ENCODE data around the gene NSMF.

The NSMF gene

DNA sequence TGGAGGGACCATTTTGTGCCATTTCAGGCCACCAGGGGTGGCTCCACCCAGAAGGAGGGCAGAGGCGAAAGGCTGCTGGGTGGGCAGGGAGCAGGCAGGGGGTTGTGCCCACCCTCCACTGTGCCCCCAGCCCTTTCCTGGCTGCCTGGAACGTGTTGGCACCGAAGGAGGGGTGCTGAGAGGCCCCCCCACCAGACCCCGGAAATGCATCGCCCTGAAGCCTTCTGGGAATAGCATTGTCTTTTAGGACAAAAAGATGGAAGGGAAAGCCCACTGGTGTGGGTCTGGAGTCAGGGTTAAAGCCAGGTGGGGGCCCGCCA is 30.9 kb downstream of the NSMF start:
- in situ Hi-C loops (cut with HindIII; ENCODE audit: low pct_ligation_motif_present, low sequenced_read_pairs): no loop called here

DNA sequence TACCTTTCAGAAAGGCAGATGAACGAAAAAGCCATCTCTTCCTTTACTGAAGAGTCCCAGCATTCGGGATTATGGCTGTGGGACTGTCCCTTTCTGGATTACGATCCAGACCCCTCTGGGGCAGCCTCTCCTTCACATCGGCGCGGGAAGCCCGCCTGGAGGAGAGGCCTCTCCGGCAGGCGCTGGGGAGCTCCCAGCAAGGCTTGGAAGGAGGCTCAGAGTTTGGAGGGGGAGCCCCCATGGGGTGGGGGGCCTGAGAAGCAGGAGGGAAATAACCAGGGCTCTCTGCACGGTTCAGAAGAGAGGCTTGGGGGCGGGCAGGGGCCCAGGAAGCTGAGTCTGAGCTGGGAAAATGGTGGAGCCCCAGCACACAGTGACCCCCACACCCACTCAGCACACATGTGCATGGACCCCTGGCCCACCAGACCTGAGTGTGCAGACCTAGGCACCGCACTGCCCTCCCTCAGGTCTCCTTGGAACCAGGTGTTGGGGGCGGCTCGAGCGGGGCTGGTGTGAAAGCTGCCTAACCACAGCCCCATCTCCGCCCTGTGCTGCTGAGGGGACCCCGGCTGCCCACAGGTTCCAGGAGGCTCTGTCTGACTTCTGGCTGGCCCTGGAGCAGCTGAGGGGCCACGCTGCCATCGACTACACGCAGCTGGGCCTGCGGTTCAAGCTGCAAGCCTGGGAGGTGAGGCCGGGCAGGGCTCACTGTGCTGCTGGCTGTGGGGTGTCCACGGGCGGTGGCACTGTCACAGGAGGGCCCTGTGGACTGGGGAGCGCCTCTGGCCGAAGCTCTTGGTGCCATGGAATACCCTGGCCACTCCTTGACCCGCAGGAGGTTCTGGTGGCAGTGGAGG is 31.5 kb downstream of the NSMF start:
- TF ChIP-seq, protein P1, sequence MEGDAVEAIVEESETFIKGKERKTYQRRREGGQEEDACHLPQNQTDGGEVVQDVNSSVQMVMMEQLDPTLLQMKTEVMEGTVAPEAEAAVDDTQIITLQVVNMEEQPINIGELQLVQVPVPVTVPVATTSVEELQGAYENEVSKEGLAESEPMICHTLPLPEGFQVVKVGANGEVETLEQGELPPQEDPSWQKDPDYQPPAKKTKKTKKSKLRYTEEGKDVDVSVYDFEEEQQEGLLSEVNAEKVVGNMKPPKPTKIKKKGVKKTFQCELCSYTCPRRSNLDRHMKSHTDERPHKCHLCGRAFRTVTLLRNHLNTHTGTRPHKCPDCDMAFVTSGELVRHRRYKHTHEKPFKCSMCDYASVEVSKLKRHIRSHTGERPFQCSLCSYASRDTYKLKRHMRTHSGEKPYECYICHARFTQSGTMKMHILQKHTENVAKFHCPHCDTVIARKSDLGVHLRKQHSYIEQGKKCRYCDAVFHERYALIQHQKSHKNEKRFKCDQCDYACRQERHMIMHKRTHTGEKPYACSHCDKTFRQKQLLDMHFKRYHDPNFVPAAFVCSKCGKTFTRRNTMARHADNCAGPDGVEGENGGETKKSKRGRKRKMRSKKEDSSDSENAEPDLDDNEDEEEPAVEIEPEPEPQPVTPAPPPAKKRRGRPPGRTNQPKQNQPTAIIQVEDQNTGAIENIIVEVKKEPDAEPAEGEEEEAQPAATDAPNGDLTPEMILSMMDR (IDR thresholded peaks at IDR 0.05; ENCODE audit: low read depth, low read length, missing control alignments): no peak

More for the DNA sequence above, 30.9 kb downstream of the NSMF start:
- no peaks in the 10 kb centered on the region for H3K36me3 ChIP-seq (replicated peaks)
- H3K4me3 ChIP-seq (ENCODE audit: low read depth, low read length): no peak overlapping the region
- no peaks in the 10 kb centered on the region for H3K27me3 ChIP-seq (replicated peaks)
- no peak overlapping the region for H3K27ac ChIP-seq
- TF ChIP-seq, protein P1 (IDR thresholded peaks at IDR 0.05; ENCODE audit: low read depth, low read length, missing control alignments): no peak
- DNase-seq: no peak

DNA sequence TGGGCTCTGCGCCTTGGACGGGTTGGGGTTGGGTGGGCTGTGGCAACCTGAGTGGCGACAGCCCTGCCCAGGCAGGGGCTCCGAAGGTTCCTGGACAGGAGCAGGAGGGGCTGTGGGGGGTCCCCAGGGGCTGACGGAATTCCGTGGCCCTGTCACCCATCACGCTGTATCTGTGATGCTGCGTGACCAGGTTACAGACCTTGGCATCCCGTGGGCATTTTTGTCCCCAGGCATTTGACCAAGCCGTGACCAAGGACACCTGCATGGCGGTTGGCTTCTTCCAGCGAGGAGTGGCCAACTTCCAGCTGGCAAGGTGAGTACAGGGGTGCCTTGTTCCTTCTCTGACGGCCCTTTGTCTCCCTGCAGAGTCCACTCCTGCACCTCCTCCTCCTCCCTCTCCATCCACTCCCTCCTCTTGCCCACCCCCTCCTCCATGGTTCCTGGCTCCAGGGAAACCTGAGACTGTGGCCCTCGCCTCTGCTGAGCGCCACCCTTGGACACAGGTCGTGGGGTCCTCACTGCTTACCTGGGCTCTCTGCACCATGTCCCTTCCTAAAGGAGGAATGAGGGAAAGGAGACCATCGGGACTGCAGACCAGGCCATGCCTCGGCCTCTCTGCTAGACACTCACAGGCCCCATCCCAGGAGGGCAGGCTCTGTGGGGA is 33.0 kb downstream of the NSMF start:
- no peak overlapping the region for H3K27ac ChIP-seq
- no peak for DNase-seq
- in situ Hi-C loops (cut with HindIII; ENCODE audit: low pct_ligation_motif_present, low sequenced_read_pairs): no loop called here
- H3K4me3 ChIP-seq (ENCODE audit: low read depth, low read length): no peak overlapping the region
- no peaks in the 10 kb centered on the region for H3K36me3 ChIP-seq (replicated peaks)
- TF ChIP-seq, protein P1 (IDR thresholded peaks at IDR 0.05; ENCODE audit: low read depth, low read length, missing control alignments): no peak
- no peaks in the 10 kb centered on the region for H3K27me3 ChIP-seq (replicated peaks)

More for the DNA sequence above, 31.5 kb downstream of the NSMF start:
- Histone ChIP-seq H3K27ac (no peak overlapping the region), H3K4me3 (ENCODE audit: low read depth, low read length) (no peak overlapping the region), H3K27me3 (replicated peaks) (no peaks in the 10 kb centered on the region), H3K36me3 (replicated peaks) (no peaks in the 10 kb centered on the region)
- in situ Hi-C loops (cut with HindIII; ENCODE audit: low pct_ligation_motif_present, low sequenced_read_pairs): no loop called here
- no peak for DNase-seq

DNA sequence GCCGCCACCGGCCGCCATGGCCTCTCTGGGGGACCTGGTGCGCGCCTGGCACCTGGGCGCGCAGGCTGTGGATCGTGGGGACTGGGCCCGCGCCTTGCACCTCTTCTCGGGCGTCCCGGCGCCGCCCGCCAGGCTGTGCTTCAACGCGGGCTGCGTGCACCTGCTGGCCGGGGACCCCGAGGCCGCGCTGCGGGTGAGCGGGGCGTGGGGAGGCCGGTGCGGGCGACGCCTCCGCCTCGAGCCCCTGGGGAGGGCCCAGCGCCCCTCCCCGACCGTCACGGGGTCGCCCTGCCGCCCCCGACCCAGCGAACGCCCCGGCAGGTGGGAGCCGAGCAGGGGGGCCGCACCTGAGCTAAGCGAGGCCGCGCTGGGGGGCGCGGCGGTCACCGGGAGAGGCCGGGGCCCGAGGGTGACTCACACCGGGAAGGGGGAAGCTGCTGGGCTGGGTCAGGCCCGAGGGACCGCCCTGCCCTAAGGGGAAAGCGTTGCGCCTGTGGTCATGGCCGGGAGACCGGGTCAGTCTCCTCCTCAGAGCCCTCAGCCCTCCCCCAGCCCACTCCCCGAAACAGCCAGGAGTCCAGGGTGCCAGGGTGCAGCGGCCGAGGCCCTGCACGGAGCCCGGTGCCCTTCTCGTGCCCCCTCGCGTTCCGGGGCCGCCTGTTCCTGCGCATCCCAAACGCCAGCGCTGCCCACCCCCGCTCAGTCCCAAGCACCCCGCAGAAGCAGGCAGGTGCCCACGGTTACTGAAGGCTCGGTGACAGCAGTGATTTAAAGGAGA is 35.4 kb downstream of the NSMF start:
- DNase-seq: no peak
- no peak overlapping the region for H3K27ac ChIP-seq
- TF ChIP-seq, protein P1 (IDR thresholded peaks at IDR 0.05; ENCODE audit: low read depth, low read length, missing control alignments): no peak
- in situ Hi-C loops (cut with HindIII; ENCODE audit: low pct_ligation_motif_present, low sequenced_read_pairs): no loop called here
- no peaks in the 10 kb centered on the region for H3K27me3 ChIP-seq (replicated peaks)
- H3K36me3 ChIP-seq (replicated peaks): no peaks in the 10 kb centered on the region
- H3K4me3 ChIP-seq (ENCODE audit: low read depth, low read length): peak overlapping the region; percentile 31

DNA sequence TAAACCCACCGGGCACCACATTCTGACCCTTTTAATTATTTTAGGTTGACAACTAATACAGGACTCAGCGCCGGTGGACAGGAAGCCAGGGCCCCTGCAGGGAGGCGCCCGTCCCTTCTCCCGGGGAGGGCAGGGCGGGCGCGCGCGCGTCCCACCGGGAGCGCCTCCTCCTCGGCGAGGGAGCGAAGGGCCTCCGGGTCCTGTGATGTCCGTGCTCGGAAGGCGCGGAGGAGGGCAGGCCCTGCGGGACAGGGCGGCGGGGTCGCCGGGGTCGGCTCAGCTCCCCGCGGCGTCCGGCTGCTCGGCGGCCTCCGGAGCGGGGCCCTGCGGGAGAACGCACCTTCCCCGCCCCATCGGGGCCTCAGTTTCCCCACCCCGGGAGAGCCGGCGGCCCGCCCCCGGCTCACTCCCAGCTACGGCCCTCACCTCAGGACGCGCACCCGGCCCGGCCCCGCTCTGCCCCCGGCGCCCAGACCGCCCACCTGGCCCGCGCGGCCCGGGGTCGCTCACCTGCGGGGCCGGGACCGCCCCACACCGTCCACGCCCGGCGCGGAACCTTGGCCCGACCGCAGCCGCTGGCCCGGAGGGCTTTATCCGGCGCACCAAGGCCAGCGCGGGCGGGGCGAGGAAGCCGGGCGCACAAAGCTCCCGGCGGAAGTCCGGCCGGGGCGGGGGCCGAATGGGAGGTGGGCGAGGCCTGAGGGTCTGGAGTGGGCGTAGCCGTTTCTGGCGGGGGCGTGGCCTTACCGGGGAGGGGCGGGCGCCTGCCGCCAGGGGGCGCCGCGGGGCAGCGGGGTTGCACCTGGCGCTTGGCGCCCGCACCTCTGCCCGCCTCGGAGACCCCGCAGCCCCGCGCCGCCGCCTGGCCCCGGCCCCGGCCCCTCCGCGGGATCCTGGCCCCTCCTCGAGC is 36.3 kb downstream of the NSMF start, which contains the start of the genes EXD3 and NOXA1:
EXD3 (minus strand) TSS at position 559 of the 910 bp plus-strand sequence. CDS start 27,805 bp downstream, outside the sequence.
NOXA1 (plus strand) TSS at position 790 of the 910 bp plus-strand sequence. CDS start 137 bp downstream, outside the sequence.
- no peaks in the 10 kb centered on the region for H3K27me3 ChIP-seq (replicated peaks)
- no peaks in the 10 kb centered on the region for H3K36me3 ChIP-seq (replicated peaks)
- TF ChIP-seq, protein P1 (IDR thresholded peaks at IDR 0.05; ENCODE audit: low read depth, low read length, missing control alignments): peak; percentile 48
- H3K4me3 ChIP-seq (ENCODE audit: low read depth, low read length): peak within 1 kb of the TSS; percentile 71
- in situ Hi-C loops (cut with HindIII; ENCODE audit: low pct_ligation_motif_present, low sequenced_read_pairs): no loop called here
- peak; percentile 61 for DNase-seq
- H3K27ac ChIP-seq: peak within 1 kb of the TSS; percentile 14
